HepG2 (cell line): Measurements from ENCODE around the gene WNT7A. TPM values are rescaled to one million over a fixed set of nuclear protein-coding genes. Genes with fewer than 3 reads are reported as not detected.

Experiments
- ATAC-seq: fragments of 200-7000 bp; cut with Tn5 transposase; 3 replicates; pipeline ENCODE4 v1.9.1; 2020; ENCODE audit warnings: mild to moderate bottlenecking, moderate library complexity
- BruUV-seq: library from RNA; stranded (reverse); fragments of 400-500 nt; replicated peaks from 2 replicates; lab custom pipeline; 2021; lab: Mats Ljungman, UMichigan
- CTCF ChIA-PET: fragments of 300-600 bp; formaldehyde crosslinking; extraction: SDS; loops from one replicate; lab custom pipeline; 2021; ENCODE audit warnings: low total read pairs, inconsistent platforms, low intra/inter-chr PET ratio; lab: Yijun Ruan, JAX
- POLR2A ChIA-PET: fragments of 350-600 bp; sonication (Branson Sonifier 250); formaldehyde crosslinking; loops from one replicate; lab custom pipeline; 2020; ENCODE audit warnings: antibody characterized with exemption, inconsistent platforms; lab: Yijun Ruan, JAX
- DNase-seq: peaks from one replicate; pipeline ENCODE4 v3.0.0-alpha.2; 2015; ENCODE audit warnings: low spot score
- FAIRE-seq: peaks from 3 replicates; lab custom pipeline; 2011; peaks lifted over from hg19 to GRCh38; lab: Jason Lieb, UNC
- H2AFZ ChIP-seq: one replicate; pipeline ENCODE4 v1.6.1; 2011; ENCODE audit warnings: low read length, inconsistent platforms
- H3K27ac ChIP-seq: fragments of 300-600 bp; 3 replicates; pipeline ENCODE4 v1.8.0; 2011; ENCODE audit warnings: mixed run types, mild to moderate bottlenecking, mixed read lengths, low read length, inconsistent platforms; ENCODE audit not compliant: insufficient read depth; ENCODE audit errors: extremely low read length
- H3K27me3 ChIP-seq, 2 experiments: fragments of 200-600 bp in 1 of 2; 2 replicates in 1 of 2; 3 replicates in 1 of 2; pipeline versions ENCODE4 v1.6.0 to v1.8.0; 2011; ENCODE audit warnings: low read length in 2 of 2, mild to moderate bottlenecking in 2 of 2, moderate library complexity in 2 of 2, inconsistent platforms in 1 of 2; ENCODE audit not compliant: insufficient read depth in 2 of 2, control insufficient read depth in 1 of 2
- H3K36me3 ChIP-seq, 2 experiments: fragments of 200-600 bp in 1 of 2; replicated peaks in 1 of 2; 2 replicates in 1 of 2; 3 replicates in 1 of 2; pipeline versions ENCODE4 v1.5.1 to v1.8.0; 2011; ENCODE audit warnings: low read length in 2 of 2, inconsistent platforms in 1 of 2; ENCODE audit not compliant: insufficient read depth in 2 of 2, control insufficient read depth in 1 of 2
- H3K4me1 ChIP-seq: 2 replicates; pipeline ENCODE4 v1.5.1; 2012; ENCODE audit warnings: low read length, inconsistent platforms; ENCODE audit not compliant: insufficient read depth
- H3K4me2 ChIP-seq: 2 replicates; pipeline ENCODE4 v1.6.0; 2011; ENCODE audit warnings: low read depth, low read length, inconsistent platforms
- H3K4me3 ChIP-seq, 3 experiments: fragments of 200-600 bp in 1 of 3; sonication (generic), shearing (Covaris generic) in 1 of 3; replicated peaks in 1 of 3; 2 replicates each; pipeline ENCODE4 v1.5.1; 2011 to 2016; ENCODE audit warnings: low read length in 3 of 3, inconsistent platforms in 2 of 3, low read depth in 2 of 3, mild to moderate bottlenecking in 2 of 3, control low read depth in 1 of 3, mixed read lengths in 1 of 3; ENCODE audit not compliant: insufficient read depth in 1 of 3
- H3K79me2 ChIP-seq: one replicate; pipeline ENCODE4 v1.6.1; 2011; ENCODE audit warnings: low read length, inconsistent platforms; ENCODE audit not compliant: insufficient read depth
- H3K9ac ChIP-seq: 2 replicates; pipeline ENCODE4 v1.6.0; 2011; ENCODE audit warnings: mild to moderate bottlenecking, low read depth, low read length, inconsistent platforms; ENCODE audit not compliant: insufficient read depth
- H3K9me3 ChIP-seq: 2 replicates; pipeline ENCODE4 v1.5.1; 2012; ENCODE audit warnings: mild to moderate bottlenecking, low read length
- H4K20me1 ChIP-seq: 2 replicates; pipeline ENCODE4 v1.6.0; 2011; ENCODE audit warnings: inconsistent platforms, mild to moderate bottlenecking, low read length, moderate library complexity; ENCODE audit not compliant: insufficient read depth
- CENPBD1 ChIP-seq: sonication (generic); formaldehyde crosslinking; IDR thresholded peaks from 2 replicates; pipeline ENCODE4 v1.8.0; 2022; ENCODE audit warnings: missing genetic modification reagents, low read depth, mild to moderate bottlenecking, borderline replicate concordance
- EED ChIP-seq: sonication (generic); formaldehyde crosslinking; IDR thresholded peaks from 2 replicates; pipeline ENCODE4 v1.5.0; 2020; ENCODE audit warnings: mild to moderate bottlenecking, missing genetic modification reagents
- HNF4G ChIP-seq, 2 experiments: sonication (generic) in 1 of 2; formaldehyde crosslinking in 1 of 2; IDR thresholded peaks; 2 replicates each; pipeline versions ENCODE4 v1.4.0 to v1.6.1; 2011 to 2020; ENCODE audit warnings: borderline replicate concordance in 2 of 2, low read depth in 2 of 2, mild to moderate bottlenecking in 2 of 2, low read length in 1 of 2, missing genetic modification reagents in 1 of 2, moderate library complexity in 1 of 2
- KDM2A ChIP-seq: sonication (generic); formaldehyde crosslinking; IDR thresholded peaks from 2 replicates; pipeline ENCODE4 v1.4.0; 2020; ENCODE audit warnings: low read depth, missing genetic modification reagents, borderline replicate concordance
- NFIB ChIP-seq: sonication (generic); formaldehyde crosslinking; IDR thresholded peaks from 2 replicates; pipeline ENCODE4 v1.9.0; 2021; ENCODE audit warnings: missing genetic modification reagents, mild to moderate bottlenecking, borderline replicate concordance
- NFYC ChIP-seq: IDR thresholded peaks from 2 replicates; pipeline ENCODE4 v1.6.1; 2016; ENCODE audit warnings: missing genetic modification reagents, missing compliant biosample characterization
- PBX3 ChIP-seq: sonication (generic); formaldehyde crosslinking; IDR thresholded peaks from 2 replicates; pipeline ENCODE4 v1.8.1; 2023; ENCODE audit warnings: missing genetic modification reagents, inconsistent platforms, borderline replicate concordance
- PHF8 ChIP-seq: sonication (generic); formaldehyde crosslinking; IDR thresholded peaks from 2 replicates; pipeline ENCODE4 v1.5.0; 2020; ENCODE audit warnings: missing genetic modification reagents
- RAD51 ChIP-seq: fragments of 450-650 bp; IDR thresholded peaks from 2 replicates; pipeline ENCODE4 v1.6.1; 2016; ENCODE audit warnings: borderline replicate concordance
- SMC3 ChIP-seq: IDR thresholded peaks from 2 replicates; pipeline ENCODE4 v1.6.1; 2011; ENCODE audit warnings: low read length, improper control_type of control experiment
- USF2 ChIP-seq, 2 experiments: sonication (generic) in 1 of 2; formaldehyde crosslinking in 1 of 2; IDR thresholded peaks; 2 replicates each; pipeline versions ENCODE4 v1.5.1 to v1.6.1; 2011 to 2020; ENCODE audit warnings: borderline replicate concordance in 1 of 2, low read depth in 1 of 2, low read length in 1 of 2, mild to moderate bottlenecking in 1 of 2, missing genetic modification reagents in 1 of 2, moderate library complexity in 1 of 2
- WGBS: methylation state at CpG from one replicate; pipeline ENCODE4 v1.1.6; 2017; ENCODE audit warnings: low lambda C conversion rate; 5-methylcytosine and 5-hydroxymethylcytosine counted together
- in situ Hi-C: cut with HindIII; loops from 2 replicates; pipeline ENCODE4 v1.10.0; 2017; ENCODE audit warnings: low pct_unique_long_range_greater_than_20kb; ENCODE audit not compliant: extremely low pct_ligation_motif_present
- intact Hi-C: fragments of 100-400 bp; cut with micrococcal nuclease; formaldehyde crosslinking; loops from one replicate; pipeline ENCODE4 v1.10.0; 2022; ENCODE audit not compliant: unreplicated experiment
- polyA plus RNA-seq, 8 experiments: library from polyadenylated mRNA; depleted of rRNA in 3 of 8; stranded (reverse) in 7 of 8; unstranded in 1 of 8; fragments of >200 nt; fragmentation: Illumina TruSeq in 4 of 8; extraction: Trizol in 4 of 8; gene quantifications; 2 replicates each; pipeline versions ENCODE4 v1.2.1 to v1.2.3, GENCODE V29; 2011 to 2016; ENCODE audit warnings: low read depth in 4 of 8, missing spikeins in 1 of 8, mixed read lengths in 1 of 8; ENCODE audit not compliant: insufficient read depth in 1 of 8
- total RNA-seq, 5 experiments: library from RNA; depleted of rRNA; stranded (reverse); fragments of >200 nt; fragmentation: Illumina TruSeq; extraction: Trizol; gene quantifications; 2 replicates each; pipeline ENCODE4 v1.2.3, GENCODE V29; 2016; ENCODE audit warnings: low read depth in 1 of 5

The WNT7A gene
- total and polyA plus RNA-seq, 2 of the 13 experiments (the other 11 are each of a cell fraction or from before 2014, with no cell fraction given) = not detected

- no peak for TF ChIP-seq EED (CRISPR knock-in tag)
- TF ChIP-seq KDM2A (CRISPR knock-in tag) = no peak
- TF ChIP-seq PBX3 (CRISPR knock-in tag) = no peak
- TF ChIP-seq NFYC (CRISPR knock-in tag) = no peak
- no peak for TF ChIP-seq CENPBD1 (CRISPR knock-in tag)
- TF ChIP-seq HNF4G (IDR thresholded peaks at IDR 0.05; ENCODE audit: borderline replicate concordance, low read depth, low read length) = peak; percentile 71; the same call in 1 of the 2 replicates
- no peak for TF ChIP-seq HNF4G (CRISPR knock-in tag; IDR thresholded peaks at IDR 0.05; ENCODE audit: borderline replicate concordance, low read depth)
Observed at GRCh38 chr3:13895155-13896105, 15.6 kb upstream of the WNT7A start (continued).

GRCh38 chr3:13894807-13895154 lies 14.9 kb upstream of the WNT7A start:
- Histone ChIP-seq H2AFZ (no peak overlapping the region), H3K36me3 (no peaks in the 10 kb centered on the region), H3K4me2 (peak overlapping the region; percentile 92), H3K4me3 (peak overlapping the region in 1 of 3 experiments; percentile 72; a peak in 1 of 6 replicates), H3K27ac (no peak overlapping the region)
- TF ChIP-seq PHF8 (CRISPR knock-in tag) (no peak), USF2 (IDR thresholded peaks at IDR 0.05; ENCODE audit: low read depth, low read length) (no peak), USF2 (CRISPR knock-in tag; IDR thresholded peaks at IDR 0.05; ENCODE audit: borderline replicate concordance) (no peak), NFIB (CRISPR knock-in tag) (no peak), SMC3 (no peak), RAD51 (no peak)
- TF ChIP-seq, all 625 proteins: peak for 0
- FAIRE-seq (no peak), ATAC-seq (no peak), DNase-seq (no peak)
- Histone ChIP-seq H3K9me3 (no peaks in the 10 kb centered on the region), H3K79me2 (no peaks in the 10 kb centered on the region), H3K27me3 (peaks cover 0 to 25% of the 10 kb centered on the region in 2 experiments; a peak in 3 of 5 replicates), H3K4me1 (peaks cover 10% of the 10 kb centered on the region), H4K20me1 (no peaks in the 10 kb centered on the region), H3K9ac (no peak overlapping the region)
- POLR2A ChIA-PET = no interaction called here
- WGBS = 71% methylated on average over 19 of the region's 20 CpGs
- intact Hi-C loops (loop anchor here (1.0 to 5.0 kb wide), 2 partner anchors 224 to 308 kb away; no protein-coding TSS in a partner anchor), in situ Hi-C loops (loop anchor here (5.0 to 10.0 kb wide), 3 partner anchors 223 to 570 kb away; no protein-coding TSS in a partner anchor)
- no TSS peak for BruUV-seq
- CTCF ChIA-PET = no interaction called here
